PC-9 (cell line): Measurements from ENCODE around the gene STIMATE.

Experiments
- CTCF ChIP-seq: fragments of 200-600 bp; sonication (generic); conservative IDR thresholded peaks from 2 replicates; pipeline ENCODE4 v1.6.1; 2017; ENCODE audit warnings: mixed run types, antibody characterized with exemption, mild to moderate bottlenecking, moderate library complexity
- EZH2 ChIP-seq: fragments of 200-600 bp; sonication (generic); IDR thresholded peaks from 2 replicates; pipeline ENCODE4 v1.8.0; 2017; ENCODE audit warnings: antibody characterized with exemption, low read depth

DNA sequence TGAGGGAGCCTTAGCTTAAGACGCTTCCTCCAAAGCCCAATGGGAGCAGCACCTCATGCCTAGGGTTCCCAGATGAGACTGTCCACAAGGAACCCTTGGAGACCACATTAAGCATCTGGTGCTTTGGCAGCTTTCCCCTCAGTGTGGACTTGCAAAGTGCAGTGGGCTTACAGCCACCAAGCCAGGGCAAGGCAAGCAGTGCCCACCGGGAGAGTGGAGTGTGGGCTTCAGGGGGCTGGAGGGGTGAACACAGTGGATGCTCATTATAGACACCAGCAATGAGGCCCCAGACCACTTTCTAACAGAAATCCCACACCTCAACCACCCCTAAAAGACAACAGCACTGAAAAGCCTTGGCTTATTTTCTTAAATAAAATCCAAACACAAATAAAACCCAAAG lies 53.5 kb downstream of the STIMATE start:
- TF ChIP-seq CTCF: no peak
- TF ChIP-seq EZH2: no peak
